Caco-2 (cell line): Measurements from ENCODE around the gene SIRT7. TPM values are rescaled to one million over a fixed set of nuclear protein-coding genes. Genes with fewer than 3 reads are reported as not detected.

Experiments used
- BruUV-seq: library from RNA; stranded (reverse); fragments of 400-500 nt; replicated peaks from 2 replicates; lab custom pipeline; 2021; lab: Mats Ljungman, UMichigan
- CTCF ChIA-PET: fragments of 300-600 bp; sonication (Branson Sonifier 250); formaldehyde crosslinking; loops from one replicate; lab custom pipeline; 2022; ENCODE audit warnings: antibody characterized with exemption; lab: Charles Lee
- POLR2A ChIA-PET: fragments of 300-600 bp; sonication (Branson Sonifier 250); formaldehyde crosslinking; loops from one replicate; lab custom pipeline; 2022; ENCODE audit warnings: antibody characterized with exemption; lab: Charles Lee
- DNase-seq, 2 experiments: peaks; one replicate each; pipeline versions ENCODE4 v3.0.0 to v3.0.0-alpha.2; 2020 to 2022
- H3K27me3 ChIP-seq: replicated peaks from 2 replicates; pipeline ENCODE4 v1.6.0; 2011; ENCODE audit warnings: low read length; ENCODE audit not compliant: control insufficient read depth, insufficient read depth
- H3K36me3 ChIP-seq: 2 replicates; pipeline ENCODE4 v1.5.1; 2011; ENCODE audit warnings: low read length; ENCODE audit not compliant: control insufficient read depth, insufficient read depth
- H3K4me1 ChIP-seq: fragments of 250-450 bp; sonication (Bioruptor Pico); 2 replicates; pipeline ENCODE4 v1.5.1; 2020; ENCODE audit warnings: mild to moderate bottlenecking
- H3K4me3 ChIP-seq: 2 replicates; pipeline ENCODE4 v1.5.1; 2011; ENCODE audit warnings: low read depth, mild to moderate bottlenecking, control low read depth, low read length
- H3K9me3 ChIP-seq: fragments of 250-450 bp; sonication (Bioruptor Pico); 2 replicates; pipeline ENCODE4 v1.5.1; 2020; ENCODE audit warnings: mild to moderate bottlenecking, moderate library complexity
- H3K27ac Mint-ChIP-seq: one replicate; pipeline ENCODE4 v1.8.0; 2022; ENCODE audit warnings: mixed read lengths; ENCODE audit not compliant: unreplicated experiment
- H3K27me3 Mint-ChIP-seq: one replicate; pipeline ENCODE4 v1.8.0; 2022; ENCODE audit warnings: mixed read lengths; ENCODE audit not compliant: insufficient read depth, unreplicated experiment
- H3K36me3 Mint-ChIP-seq: one replicate; pipeline ENCODE4 v1.8.0; 2022; ENCODE audit warnings: mild to moderate bottlenecking, mixed read lengths; ENCODE audit not compliant: insufficient read depth, unreplicated experiment
- H3K4me1 Mint-ChIP-seq: one replicate; pipeline ENCODE4 v1.8.0; 2022; ENCODE audit warnings: low read depth, mixed read lengths; ENCODE audit not compliant: unreplicated experiment
- H3K4me3 Mint-ChIP-seq: one replicate; pipeline ENCODE4 v1.8.0; 2022; ENCODE audit warnings: mild to moderate bottlenecking, moderate library complexity, mixed read lengths; ENCODE audit not compliant: unreplicated experiment
- H3K9me3 Mint-ChIP-seq: one replicate; pipeline ENCODE4 v1.8.0; 2022; ENCODE audit warnings: mixed read lengths; ENCODE audit not compliant: unreplicated experiment
- intact Hi-C: fragments of 100-400 bp; cut with micrococcal nuclease; formaldehyde crosslinking; loops from one replicate; pipeline ENCODE4 v1.10.0; 2022; ENCODE audit not compliant: unreplicated experiment
- total RNA-seq: library from RNA; stranded (reverse); gene quantifications from 2 replicates; pipeline ENCODE4 v1.2.3, GENCODE V29; 2022
- TF ChIP-seq, protein P1 (sequence below), 2 experiments: fragments of 200-600 bp in 1 of 2; IDR thresholded peaks; 1 replicate in 1 of 2; 2 replicates in 1 of 2; pipeline versions ENCODE4 v1.5.1 to v1.8.0; 2011 to 2022; ENCODE audit warnings: antibody characterized with exemption in 1 of 2, control low read depth in 1 of 2, inconsistent platforms in 1 of 2, low read depth in 1 of 2, low read length in 1 of 2, mild to moderate bottlenecking in 1 of 2, moderate library complexity in 1 of 2; ENCODE audit not compliant: insufficient read depth in 1 of 2, severe bottlenecking in 1 of 2, unreplicated experiment in 1 of 2

Gene SIRT7
- total RNA-seq, 1 experiment from 2014 or later: 55.6 TPM

DNA sequence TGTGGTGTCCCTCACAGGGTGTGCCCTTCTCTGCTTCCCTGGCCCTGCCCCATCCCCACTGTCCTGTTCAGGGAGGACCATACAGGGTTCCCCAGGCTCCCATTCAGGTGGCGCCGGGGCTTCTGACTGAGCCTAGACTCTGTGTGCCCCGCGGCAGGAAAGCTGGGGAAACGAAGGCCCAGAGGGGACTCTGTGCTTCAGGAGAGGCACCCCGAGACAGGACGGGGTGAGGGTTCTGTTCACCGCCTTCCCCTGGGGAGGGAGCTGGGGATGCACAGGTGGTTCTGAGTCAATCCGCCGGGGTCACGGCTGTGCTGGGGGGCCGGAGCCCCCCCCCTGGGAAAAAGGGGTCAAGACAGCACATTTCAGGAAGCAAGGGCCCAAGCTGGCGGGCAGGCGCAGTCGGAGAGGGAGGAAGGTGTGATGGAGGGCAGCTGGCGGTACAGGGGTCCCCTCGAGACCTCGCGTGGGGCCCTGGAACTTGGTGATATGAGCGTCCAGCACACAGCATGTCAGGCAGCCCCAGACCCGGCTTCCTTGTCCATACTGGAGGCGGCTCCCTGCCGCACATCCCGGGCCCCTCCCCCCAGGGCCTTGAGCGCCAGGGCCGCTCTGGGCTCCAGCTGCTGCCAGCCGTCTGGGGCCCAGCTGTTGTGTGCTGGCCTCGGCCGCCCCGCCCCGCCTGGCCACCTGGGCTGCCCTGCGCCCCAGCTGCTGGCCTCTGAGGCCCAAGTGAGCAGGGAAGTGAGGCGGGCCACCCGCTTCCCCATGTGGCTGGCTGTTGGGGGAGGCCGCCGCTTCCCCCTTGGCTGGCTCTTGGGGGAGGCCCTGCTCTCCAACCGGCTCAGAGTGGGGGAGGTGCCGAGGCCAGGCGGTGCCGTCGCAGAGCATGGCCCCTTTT, 48.6 kb upstream of the SIRT7 start:
- peaks cover 6% of the 10 kb centered on the region for H3K4me1 Mint-ChIP-seq
- no peak overlapping the region for H3K27ac Mint-ChIP-seq
- TF ChIP-seq, protein P1, sequence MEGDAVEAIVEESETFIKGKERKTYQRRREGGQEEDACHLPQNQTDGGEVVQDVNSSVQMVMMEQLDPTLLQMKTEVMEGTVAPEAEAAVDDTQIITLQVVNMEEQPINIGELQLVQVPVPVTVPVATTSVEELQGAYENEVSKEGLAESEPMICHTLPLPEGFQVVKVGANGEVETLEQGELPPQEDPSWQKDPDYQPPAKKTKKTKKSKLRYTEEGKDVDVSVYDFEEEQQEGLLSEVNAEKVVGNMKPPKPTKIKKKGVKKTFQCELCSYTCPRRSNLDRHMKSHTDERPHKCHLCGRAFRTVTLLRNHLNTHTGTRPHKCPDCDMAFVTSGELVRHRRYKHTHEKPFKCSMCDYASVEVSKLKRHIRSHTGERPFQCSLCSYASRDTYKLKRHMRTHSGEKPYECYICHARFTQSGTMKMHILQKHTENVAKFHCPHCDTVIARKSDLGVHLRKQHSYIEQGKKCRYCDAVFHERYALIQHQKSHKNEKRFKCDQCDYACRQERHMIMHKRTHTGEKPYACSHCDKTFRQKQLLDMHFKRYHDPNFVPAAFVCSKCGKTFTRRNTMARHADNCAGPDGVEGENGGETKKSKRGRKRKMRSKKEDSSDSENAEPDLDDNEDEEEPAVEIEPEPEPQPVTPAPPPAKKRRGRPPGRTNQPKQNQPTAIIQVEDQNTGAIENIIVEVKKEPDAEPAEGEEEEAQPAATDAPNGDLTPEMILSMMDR (IDR thresholded peaks at IDR 0.05; ENCODE audit: insufficient read depth in 1 of 2, low read depth in 1 of 2, low read length in 1 of 2, severe bottlenecking in 1 of 2, unreplicated experiment in 1 of 2): no peak
- H3K9me3 Mint-ChIP-seq: no peaks in the 10 kb centered on the region
- POLR2A ChIA-PET: interaction anchor here (0.6 kb wide), 1 partner anchor 23 kb away, joined by 3 read pairs; no protein-coding TSS in a partner anchor
- intact Hi-C loops: no loop called here
- Histone ChIP-seq H3K4me3 (no peak overlapping the region), H3K27me3 (no peaks in the 10 kb centered on the region), H3K9me3 (no peaks in the 10 kb centered on the region), H3K4me1 (peaks cover 28% of the 10 kb centered on the region), H3K36me3 (no peaks in the 10 kb centered on the region)
- CTCF ChIA-PET: no interaction called here
- no TSS peak for BruUV-seq
- no peaks in the 10 kb centered on the region for H3K27me3 Mint-ChIP-seq
- no peak for DNase-seq
- no peak overlapping the region for H3K4me3 Mint-ChIP-seq
- H3K36me3 Mint-ChIP-seq: peaks cover 7% of the 10 kb centered on the region

DNA sequence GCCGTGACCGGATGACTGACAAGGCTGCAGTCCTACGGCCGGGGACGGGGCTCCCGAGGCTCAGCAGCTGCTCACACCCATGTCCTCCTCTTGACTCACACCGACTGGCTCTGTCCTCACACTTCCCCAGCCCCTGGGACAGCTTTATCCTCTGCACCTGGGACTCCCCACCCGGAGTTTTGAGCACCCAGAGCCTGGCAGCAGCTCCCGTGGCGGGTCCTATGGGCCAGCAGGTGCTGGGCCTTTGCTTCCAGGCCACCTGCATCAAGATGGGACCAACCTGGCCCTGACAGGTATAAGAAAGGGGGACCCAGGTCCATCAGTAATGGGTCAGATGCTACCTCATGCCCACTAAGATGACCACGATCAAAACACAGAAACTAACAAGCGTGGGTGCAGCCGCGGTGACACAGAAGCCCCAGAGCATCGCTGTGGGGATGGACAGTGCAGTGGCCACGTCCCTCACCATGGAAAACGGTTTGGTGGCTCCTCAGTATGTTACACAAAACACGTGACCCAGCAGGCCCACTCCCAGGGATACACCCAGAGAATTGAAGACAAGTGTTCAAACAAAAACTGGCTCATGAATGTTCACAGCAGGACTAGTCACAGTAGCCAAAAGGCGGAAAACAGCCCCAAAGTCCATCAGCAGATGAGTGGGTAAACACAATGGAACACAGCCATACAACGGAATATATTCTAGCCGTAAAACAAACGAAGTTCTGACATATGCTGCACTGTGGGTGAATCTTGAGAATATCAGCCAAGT, 46.3 kb upstream of the SIRT7 start:
- Histone ChIP-seq H3K9me3 (no peaks in the 10 kb centered on the region), H3K36me3 (no peaks in the 10 kb centered on the region), H3K4me1 (peaks cover 36% of the 10 kb centered on the region), H3K27me3 (0 out of 2 replicates have a peak, but pooled peaks cover 1% of the 10 kb centered on the region), H3K4me3 (no peak overlapping the region)
- intact Hi-C loops: no loop called here
- BruUV-seq: no TSS peak
- no peaks in the 10 kb centered on the region for H3K27me3 Mint-ChIP-seq
- CTCF ChIA-PET: interaction anchor here (0.6 kb wide), 1 partner anchor 148 kb away, joined by 4 read pairs; no protein-coding TSS in a partner anchor
- POLR2A ChIA-PET: no interaction called here
- TF ChIP-seq, protein P1 (IDR thresholded peaks at IDR 0.05; ENCODE audit: insufficient read depth in 1 of 2, low read depth in 1 of 2, low read length in 1 of 2, severe bottlenecking in 1 of 2, unreplicated experiment in 1 of 2): no peak
- DNase-seq: no peak
- peaks cover 7% of the 10 kb centered on the region for H3K36me3 Mint-ChIP-seq
- no peak overlapping the region for H3K27ac Mint-ChIP-seq
- no peak overlapping the region for H3K4me3 Mint-ChIP-seq
- no peaks in the 10 kb centered on the region for H3K9me3 Mint-ChIP-seq
- no peaks in the 10 kb centered on the region for H3K4me1 Mint-ChIP-seq
